HG03045 (cell line): ENCODE data around the gene CDK19.

ENCODE experiments used
- ATAC-seq: cut with Tn5 transposase; IDR thresholded peaks from one replicate; pipeline ENCODE4 v1.9.1; 2021; ENCODE audit warnings: mild to moderate bottlenecking, moderate library complexity; ENCODE audit not compliant: unreplicated experiment

Gene CDK19

GRCh38 chr6:110664933-110665332, 150.3 kb downstream of the CDK19 start:
- no peak for ATAC-seq

- ATAC-seq, result no peak
Measured at GRCh38 chr6:110662490-110663211, 152.6 kb downstream of the CDK19 start.

GRCh38 chr6:110661414-110661813, 153.9 kb downstream of the CDK19 start:
- no peak for ATAC-seq

GRCh38 chr6:110660066-110660655, 155.1 kb downstream of the CDK19 start:
- ATAC-seq, result no peak

- no peak for ATAC-seq
Measured at GRCh38 chr6:110658631-110659211, 156.5 kb downstream of the CDK19 start.

- no peak for ATAC-seq
Measured at GRCh38 chr6:110656492-110656891, 158.8 kb downstream of the CDK19 start.

- ATAC-seq, result no peak
Measured at GRCh38 chr6:110655821-110656220, 159.4 kb downstream of the CDK19 start.

GRCh38 chr6:110654096-110654820, 161.0 kb downstream of the CDK19 start:
- no peak for ATAC-seq

GRCh38 chr6:110653381-110653780, 161.9 kb downstream of the CDK19 start:
- no peak for ATAC-seq

GRCh38 chr6:110652520-110652919, 162.7 kb downstream of the CDK19 start:
- no peak for ATAC-seq

- no peak for ATAC-seq
Measured at GRCh38 chr6:110650755-110651154, 164.5 kb downstream of the CDK19 start.

GRCh38 chr6:110649704-110650103, 165.6 kb downstream of the CDK19 start:
- no peak for ATAC-seq

GRCh38 chr6:110646951-110647910, 168.0 kb downstream of the CDK19 start:
- no peak for ATAC-seq

GRCh38 chr6:110646419-110646698, 168.9 kb downstream of the CDK19 start:
- ATAC-seq, result no peak

- ATAC-seq, result no peak
Measured at GRCh38 chr6:110645685-110646418, 169.4 kb downstream of the CDK19 start.

- no peak for ATAC-seq
Measured at GRCh38 chr6:110643175-110643574, 172.1 kb downstream of the CDK19 start.

GRCh38 chr6:110642711-110643110, 172.6 kb downstream of the CDK19 start:
- no peak for ATAC-seq

- no peak for ATAC-seq
Measured at GRCh38 chr6:110636781-110637180, 178.5 kb downstream of the CDK19 start.

GRCh38 chr6:110635096-110635495, 180.2 kb downstream of the CDK19 start:
- ATAC-seq, result no peak

- no peak for ATAC-seq
Measured at GRCh38 chr6:110633731-110634213, 181.5 kb downstream of the CDK19 start.
